HG02763 (cell line): Measurements from ENCODE around the gene SZT2.
"Not testable (repeated sequence)": the region's sequence is repeated elsewhere in the genome, so short reads cannot be mapped to it uniquely, and the experiment has no call there.

ENCODE experiments used
- ATAC-seq: cut with Tn5 transposase; IDR thresholded peaks from one replicate; pipeline ENCODE4 v1.9.1; 2021; ENCODE audit warnings: mild to moderate bottlenecking, moderate library complexity; ENCODE audit not compliant: unreplicated experiment

The SZT2 gene

GRCh38 chr1:43386676-43387075, 3.0 kb upstream of the SZT2 start:
- no peak for ATAC-seq

- ATAC-seq, result no peak
Measured at GRCh38 chr1:43387976-43388599, 1.6 kb upstream of the SZT2 start.

GRCh38 chr1:43388613-43389012, 1.1 kb upstream of the SZT2 start:
- ATAC-seq, result no peak

- ATAC-seq, result no peak
Measured at GRCh38 chr1:43392702-43393101, 3.0 kb downstream of the SZT2 start.

- ATAC-seq, result no peak
Measured at GRCh38 chr1:43395523-43395922, 5.8 kb downstream of the SZT2 start.

GRCh38 chr1:43396059-43396458, 6.4 kb downstream of the SZT2 start:
- ATAC-seq, result no peak

GRCh38 chr1:43398227-43398626, 8.5 kb downstream of the SZT2 start:
- no peak for ATAC-seq

GRCh38 chr1:43400441-43400840, 10.7 kb downstream of the SZT2 start:
- not testable (repeated sequence) for ATAC-seq

GRCh38 chr1:43402089-43402865, 12.6 kb downstream of the SZT2 start:
- no peak for ATAC-seq

- ATAC-seq, result no peak
Measured at GRCh38 chr1:43404353-43404752, 14.7 kb downstream of the SZT2 start.

- ATAC-seq, result no peak
Measured at GRCh38 chr1:43405219-43405875, 15.6 kb downstream of the SZT2 start.

GRCh38 chr1:43405876-43406234, 16.2 kb downstream of the SZT2 start:
- no peak for ATAC-seq

GRCh38 chr1:43410571-43410970, 20.9 kb downstream of the SZT2 start:
- no peak for ATAC-seq

GRCh38 chr1:43413426-43413825, 23.7 kb downstream of the SZT2 start:
- not testable (repeated sequence) for ATAC-seq

GRCh38 chr1:43414634-43415223, 25.0 kb downstream of the SZT2 start:
- ATAC-seq, result no peak

- ATAC-seq, result no peak
Measured at GRCh38 chr1:43415901-43416300, 26.2 kb downstream of the SZT2 start.

- ATAC-seq, result no peak
Measured at GRCh38 chr1:43418858-43419257, 29.2 kb downstream of the SZT2 start.

- no peak for ATAC-seq
Measured at GRCh38 chr1:43419627-43420425, 30.1 kb downstream of the SZT2 start.

- no peak for ATAC-seq
Measured at GRCh38 chr1:43420874-43421273, 31.2 kb downstream of the SZT2 start.

GRCh38 chr1:43421396-43421795, 31.7 kb downstream of the SZT2 start:
- ATAC-seq, result no peak
